ENCODE measurements around the gene PRCP.
A peak's percentile ranks its signal among the peaks of the same experiment; 100 is the strongest.
"Not testable (repeated sequence)": the region's sequence is repeated elsewhere in the genome, so short reads cannot be mapped to it uniquely, and the experiment has no call there.

The PRCP gene

DNA sequence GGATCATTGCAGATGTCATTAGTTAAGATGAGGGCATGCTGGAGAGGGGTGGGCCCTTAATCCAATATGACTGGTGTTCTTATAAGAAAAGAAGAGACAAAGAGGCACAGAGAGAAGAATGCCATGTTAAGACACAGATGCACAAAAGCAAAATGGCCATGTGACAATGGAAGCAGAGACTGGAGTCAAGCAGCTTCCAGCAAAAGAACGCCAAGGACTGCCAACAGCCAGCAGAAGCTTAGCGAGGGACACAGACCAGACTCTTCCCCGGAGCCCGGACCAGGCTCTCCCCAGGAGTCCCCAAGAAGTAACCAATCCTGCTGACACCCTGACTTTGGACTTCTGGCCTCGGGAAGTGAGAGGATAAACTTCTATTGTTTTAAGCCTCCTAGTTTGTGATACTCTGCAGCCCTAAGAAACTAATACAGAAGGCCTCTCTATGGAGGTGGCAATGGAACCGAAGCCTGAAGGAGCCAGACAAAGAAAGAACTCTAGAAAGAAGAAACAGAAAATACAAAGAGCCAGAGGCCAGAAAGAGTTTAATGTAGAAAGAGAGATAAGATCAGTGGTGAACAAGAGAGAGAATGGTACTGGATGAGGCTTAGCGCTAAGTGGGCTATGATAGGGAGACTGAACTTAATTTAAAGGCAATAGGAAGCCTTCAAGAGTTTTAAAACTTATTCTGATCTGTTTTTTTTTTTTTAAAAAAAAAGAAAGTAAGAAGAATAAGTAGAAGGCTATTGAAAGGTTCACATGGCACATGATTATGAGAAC is 27.7 kb downstream of the PRCP start:
- DNase-seq (ENCODE audit: low read depth in 2 of 2), result no peak

DNA sequence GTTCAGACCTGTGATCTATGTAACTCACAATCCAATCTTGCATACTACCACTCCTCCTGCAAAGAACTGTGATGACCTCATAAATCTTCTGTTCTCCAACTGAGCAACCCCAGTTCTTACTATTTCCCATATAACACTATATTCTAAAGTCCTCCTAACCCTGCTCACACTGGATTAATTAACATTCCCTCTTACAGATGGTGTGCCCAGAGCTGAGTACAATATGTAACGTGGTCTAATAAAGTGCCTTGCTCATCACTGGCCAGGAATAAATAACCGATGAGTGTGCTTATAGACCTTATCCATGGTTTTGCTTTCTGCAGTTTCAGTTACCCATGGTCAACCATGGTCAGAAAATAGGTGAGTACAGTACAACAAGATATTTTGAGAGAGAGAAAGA is 28.6 kb downstream of the PRCP start:
- DNase-seq (ENCODE audit: low read depth in 2 of 2), result no peak

DNA sequence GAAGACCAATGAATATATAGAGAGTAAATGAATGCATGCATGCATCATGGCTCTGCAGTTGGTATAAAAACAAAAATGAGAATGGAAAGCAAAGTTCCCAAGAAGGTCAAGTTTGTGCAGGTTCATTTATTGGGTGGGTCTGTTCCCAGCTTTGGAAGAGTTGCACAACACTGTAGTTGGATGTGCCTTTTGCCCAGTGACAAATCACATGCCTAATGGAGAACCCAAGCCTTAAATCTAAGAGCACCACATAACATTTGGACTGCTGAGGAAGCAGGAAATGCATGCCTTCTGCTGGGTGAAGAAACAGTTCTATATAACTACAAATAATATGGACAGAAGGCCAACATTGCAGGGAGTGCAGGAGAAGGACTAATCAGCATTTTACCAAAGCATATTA is 30.6 kb downstream of the PRCP start:
- DNase-seq (ENCODE audit: low read depth in 2 of 2), result no peak

DNA sequence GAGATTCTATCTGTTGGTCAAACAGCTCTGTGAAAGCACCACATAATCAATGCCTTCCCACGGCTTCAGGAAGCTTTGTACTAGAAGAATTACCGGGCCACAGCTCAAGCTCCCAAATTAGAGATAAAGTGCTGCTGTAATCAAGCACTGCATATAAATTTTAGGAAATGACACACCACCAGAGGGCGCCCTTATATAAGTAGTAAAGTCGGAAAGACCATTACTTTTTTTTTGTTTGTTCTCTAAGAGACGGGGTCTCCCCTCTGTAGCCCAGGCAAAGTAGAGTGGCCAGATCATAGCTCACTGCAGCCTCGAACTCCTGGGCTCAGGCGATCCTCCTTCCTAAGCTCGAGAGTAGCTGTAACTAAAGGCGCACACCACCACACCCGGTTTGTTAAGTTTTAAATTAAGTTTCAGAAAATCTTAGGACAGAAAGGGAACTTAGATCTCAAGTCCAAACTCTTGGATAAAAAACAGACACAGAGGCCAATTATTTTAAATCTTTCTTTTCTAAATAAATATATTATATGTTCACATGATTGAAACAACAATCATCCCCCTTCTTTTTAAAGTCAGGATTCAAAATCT is 32.6 kb downstream of the PRCP start:
- peak; percentile 48 to 69 for DNase-seq (ENCODE audit: low read depth in 2 of 2)

DNA sequence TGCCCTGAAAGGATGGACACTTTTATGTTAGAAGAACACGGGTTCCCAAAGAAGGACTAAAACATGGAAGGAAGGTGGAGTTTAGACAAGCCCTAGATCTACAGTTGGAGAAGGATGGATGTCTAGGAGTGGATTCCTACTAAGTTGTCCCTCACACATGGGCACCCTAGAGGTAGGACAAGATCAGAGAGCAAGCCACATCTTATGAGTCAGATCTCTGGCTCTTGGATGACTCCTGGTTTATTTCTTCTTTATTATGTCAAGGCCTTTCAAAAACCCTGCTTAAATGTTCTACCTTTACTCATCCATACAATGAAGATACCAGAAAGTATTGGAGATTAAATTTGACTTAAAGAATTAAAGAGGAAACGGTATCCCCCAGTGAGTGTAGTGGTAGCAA is 34.4 kb downstream of the PRCP start:
- no peak for DNase-seq (ENCODE audit: low read depth in 2 of 2)

DNA sequence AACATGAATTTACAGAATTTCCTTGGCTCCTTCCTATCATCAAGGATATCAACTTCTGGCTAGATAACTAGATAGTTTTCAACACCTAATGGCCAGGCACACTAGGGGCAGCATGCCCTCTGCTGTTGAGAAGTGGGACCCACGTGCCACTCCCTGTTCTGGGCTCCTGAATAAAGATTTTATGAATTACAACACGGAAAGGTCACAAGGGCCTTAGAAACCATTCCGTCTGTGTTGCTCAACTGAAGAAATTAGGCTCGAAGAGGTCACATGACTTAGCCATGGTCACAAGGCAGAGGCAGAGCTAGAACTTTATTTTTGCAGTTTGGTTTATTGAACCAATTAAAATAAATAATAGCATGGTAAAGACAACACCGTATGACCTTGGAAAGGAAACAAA is 36.0 kb downstream of the PRCP start:
- no peak for DNase-seq (ENCODE audit: low read depth in 2 of 2)

DNA sequence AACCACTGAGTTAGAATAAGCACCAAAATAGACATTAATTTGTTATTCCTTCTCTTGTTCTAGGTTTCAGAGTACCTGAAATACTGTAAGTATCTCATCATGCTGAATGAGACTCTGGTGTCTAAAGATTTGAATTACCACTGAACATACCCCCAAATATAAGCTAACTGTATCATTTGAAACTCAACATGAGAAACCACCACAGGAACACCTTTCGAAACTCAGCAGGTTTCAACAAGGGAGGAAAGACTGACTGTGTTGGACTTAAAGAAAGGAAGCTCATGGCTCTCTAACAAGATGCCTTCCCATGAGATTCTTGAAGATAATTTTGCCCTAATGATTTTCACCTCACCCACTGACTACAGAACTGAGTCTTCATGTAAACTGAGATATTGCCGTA is 37.0 kb downstream of the PRCP start:
- no peak for DNase-seq (ENCODE audit: low read depth in 2 of 2)

DNA sequence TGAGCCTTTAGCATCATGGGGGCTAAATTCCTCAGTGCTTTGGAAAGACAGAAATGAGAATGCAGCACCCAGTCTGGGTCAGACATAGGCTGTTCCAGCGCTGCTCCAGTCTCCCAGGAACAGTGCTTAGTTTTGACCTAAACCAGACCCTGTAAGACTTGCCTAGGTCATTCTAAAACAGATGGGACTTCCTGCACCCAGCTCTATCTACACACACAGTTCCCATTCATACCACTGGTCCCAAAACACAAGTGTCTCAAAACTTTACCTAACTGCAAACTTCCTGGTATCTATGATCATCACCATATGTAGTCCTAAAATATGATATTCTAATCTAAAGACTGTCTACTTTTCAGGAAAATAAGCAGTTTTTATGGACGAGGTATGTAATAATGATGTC is 37.9 kb downstream of the PRCP start:
- DNase-seq (ENCODE audit: low read depth in 2 of 2), result no peak

DNA sequence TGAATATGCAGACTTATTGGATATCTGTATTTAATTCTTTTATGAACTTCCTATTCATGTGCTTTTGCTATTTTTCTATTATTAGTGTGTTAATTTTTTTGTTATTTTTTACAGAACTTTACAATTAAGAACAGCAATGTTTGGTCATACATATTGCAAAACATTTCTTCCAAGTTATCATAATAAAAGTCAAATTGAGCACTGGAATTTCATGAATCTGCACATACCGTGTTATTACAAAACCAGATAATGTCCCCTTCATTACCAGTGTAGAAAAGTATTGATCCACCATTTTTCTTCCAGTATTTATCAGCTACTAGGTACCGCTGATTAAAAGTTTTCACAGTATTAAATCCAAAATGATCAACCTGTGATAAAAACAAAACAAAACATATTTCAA is 40.5 kb downstream of the PRCP start:
- DNase-seq (ENCODE audit: low read depth in 2 of 2), result no peak

DNA sequence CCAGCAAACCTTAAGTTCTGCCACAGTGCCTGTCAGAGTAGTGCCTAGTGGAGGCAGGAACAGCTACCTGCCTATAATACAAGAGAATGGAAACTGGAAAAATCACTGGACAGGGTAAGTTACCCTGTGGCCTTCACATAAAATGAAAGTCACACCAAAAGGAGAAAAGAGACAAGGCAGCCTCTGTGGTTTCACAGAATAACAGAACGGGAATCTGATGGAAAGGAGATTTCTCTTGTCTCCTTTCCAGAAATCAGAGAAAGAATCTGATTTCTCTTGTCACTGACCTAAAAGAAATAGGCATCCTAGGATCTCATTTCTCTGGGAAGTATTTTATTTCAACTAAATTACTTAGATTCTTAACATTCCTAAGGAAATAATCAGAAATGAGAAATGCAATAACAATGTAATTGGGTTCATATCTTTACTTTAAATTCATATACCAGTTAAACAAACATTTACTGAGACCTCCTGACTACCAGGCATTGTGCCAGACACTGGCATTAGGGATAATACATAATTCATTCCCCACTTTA is 41.6 kb downstream of the PRCP start:
- no peak for DNase-seq (ENCODE audit: low read depth in 2 of 2)

DNA sequence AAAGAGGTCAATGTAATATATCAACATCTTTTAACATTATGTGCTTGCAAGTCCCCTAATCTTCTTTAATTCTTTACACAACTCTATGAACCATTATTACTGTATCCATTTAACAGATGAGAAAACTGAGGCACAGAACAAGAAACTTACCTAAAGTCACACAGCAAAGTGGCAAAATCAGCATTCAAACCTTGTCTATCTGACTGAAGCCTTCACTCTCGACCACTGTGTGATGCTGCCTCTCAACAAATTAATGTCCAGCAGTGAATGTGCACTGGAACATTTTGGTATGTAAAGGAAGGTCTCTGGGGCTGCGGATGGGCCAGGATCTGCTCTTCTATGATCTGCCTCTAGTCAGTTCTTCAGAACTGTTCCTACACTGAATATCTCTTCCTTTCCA is 42.1 kb downstream of the PRCP start:
- no peak for DNase-seq (ENCODE audit: low read depth in 2 of 2)

DNA sequence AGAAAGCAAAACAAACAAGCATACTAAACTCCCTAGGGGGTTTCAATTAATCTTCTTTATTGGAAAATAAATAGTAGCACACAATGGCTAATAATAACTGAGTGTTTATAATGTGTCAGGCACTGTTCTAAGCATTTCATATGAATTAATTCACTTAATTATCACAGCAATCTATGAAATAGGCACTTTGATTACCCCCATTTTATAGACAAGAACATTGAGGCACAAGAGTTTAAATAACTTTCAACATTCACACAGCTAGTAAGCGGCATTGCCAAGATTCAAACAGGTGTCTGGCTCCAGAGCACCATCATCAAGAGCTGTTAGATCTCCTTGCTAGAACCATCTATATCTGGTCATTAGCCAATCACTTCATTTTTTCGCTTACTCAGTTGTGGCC is 43.1 kb downstream of the PRCP start:
- DNase-seq (ENCODE audit: low read depth in 2 of 2), result no peak

DNA sequence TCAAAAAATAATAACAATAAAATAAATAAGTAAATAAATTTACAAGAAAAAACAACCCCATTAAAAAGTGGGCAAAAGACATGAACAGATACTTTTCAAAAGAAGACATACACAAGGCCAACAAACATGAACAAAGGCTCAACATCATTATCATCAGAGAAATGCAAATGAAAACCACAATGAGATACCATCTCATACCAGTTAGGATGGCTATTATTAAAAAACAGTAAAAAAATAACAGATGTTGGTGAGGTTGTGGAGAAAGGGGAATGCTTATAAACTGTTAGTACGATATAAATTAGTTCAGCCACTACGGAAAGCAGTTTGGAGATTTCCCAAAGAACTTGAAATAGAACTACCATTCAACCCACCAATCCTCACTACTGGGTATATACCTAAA is 44.6 kb downstream of the PRCP start:
- no peak for DNase-seq (ENCODE audit: low read depth in 2 of 2)

DNA sequence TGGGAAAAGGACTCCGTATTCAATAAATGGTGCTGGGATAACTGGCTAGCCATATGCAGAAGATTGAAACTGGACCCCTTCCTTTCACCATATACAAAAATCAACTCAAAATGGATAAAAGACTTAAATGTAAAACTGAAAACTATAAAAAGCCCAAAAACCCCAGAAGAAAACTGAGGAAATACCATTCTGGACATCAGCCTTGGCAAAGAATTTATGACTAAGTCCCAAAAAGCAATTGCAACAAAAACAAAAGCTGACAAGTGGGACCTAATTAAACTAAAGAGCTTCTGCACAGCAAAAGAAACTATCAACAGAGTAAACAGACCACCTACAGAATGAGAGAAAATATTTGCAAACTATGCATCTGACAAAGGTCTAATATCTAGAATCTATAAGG is 45.3 kb downstream of the PRCP start:
- not testable (repeated sequence) for DNase-seq (ENCODE audit: low read depth in 2 of 2)

DNA sequence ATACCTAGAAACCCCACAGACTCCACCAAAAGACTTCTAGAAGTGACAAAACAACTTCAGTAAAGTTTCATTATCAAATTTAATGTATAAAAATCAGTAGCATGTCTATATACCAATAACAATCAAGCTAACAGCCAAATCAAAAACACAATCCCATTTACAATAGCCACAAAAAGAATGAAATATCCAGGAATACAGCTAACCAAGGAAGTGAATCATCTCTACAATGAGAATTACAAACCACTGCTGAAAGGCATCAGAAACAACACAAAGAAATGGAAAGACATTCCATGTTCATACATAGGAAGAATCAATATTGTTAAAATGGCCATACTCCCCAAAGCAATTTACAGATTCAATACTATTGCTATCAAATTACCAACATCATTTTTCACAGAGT is 46.0 kb downstream of the PRCP start:
- DNase-seq (ENCODE audit: low read depth in 2 of 2), result no peak

DNA sequence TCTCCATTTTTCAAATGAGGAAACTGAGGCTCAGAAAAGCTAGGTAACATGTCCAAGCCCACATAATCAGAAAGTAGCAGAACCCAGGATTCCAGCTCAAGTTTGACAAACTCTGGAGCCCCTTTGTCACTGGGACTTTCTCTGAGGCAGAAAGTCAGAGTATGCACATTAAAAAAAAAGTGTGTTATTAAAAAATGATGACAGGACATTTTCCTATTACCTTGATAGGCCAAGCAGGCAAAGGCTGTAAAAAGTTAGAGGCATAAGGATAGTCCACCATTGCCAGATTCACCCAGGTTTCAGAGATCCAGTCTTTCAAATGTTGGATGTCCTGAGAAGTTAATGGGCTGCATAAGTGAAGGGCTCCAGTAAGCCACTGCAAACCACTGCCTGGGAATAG is 51.4 kb downstream of the PRCP start:
- no peak for DNase-seq (ENCODE audit: low read depth in 2 of 2)

DNA sequence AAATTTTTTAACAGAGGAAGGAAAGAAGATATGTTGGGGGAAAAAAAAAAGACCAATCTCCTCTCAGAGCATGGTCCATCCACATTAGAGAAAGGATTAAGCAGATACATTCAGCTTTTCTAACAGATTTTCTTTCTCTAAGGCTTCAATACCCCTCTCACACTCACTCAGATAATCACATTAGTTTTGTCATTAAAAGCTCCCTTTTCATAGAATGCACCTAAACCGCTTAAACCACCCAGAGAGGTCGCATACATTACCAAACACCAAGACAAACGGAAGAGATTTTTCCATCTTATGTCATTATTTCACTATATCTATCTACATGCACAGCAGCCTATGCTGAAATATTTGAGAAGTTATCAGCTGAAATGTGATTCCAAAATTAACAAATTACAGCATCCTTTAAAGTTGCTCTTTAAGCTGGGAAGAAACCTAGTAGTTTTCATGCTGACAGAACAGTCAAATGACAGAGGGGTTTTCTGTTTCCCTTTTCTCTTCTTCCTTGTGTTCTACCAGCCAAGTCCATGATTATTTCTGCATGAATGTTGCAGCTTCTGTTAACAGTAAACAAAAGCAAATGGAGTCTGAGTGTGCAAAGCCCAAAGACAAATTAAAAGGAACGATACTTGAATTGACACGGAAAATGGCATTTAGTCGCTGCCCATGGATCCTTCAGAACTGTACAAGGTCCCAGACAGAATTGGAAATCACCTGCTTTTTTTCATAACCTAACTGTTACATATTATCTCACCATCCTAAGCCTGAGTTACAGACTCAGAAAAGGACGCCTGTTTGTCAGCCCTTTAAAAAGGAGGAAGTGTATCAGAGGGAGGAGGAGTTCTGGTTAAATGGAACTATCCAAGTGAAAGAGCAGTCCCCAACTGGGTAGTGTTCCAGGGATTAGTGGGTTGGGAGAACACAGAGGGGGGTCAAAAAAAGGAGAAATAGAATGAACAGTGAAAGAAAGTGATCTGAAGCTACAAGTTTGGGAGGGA is 54.6 kb downstream of the PRCP start:
- no peak for DNase-seq (ENCODE audit: low read depth in 2 of 2)

DNA sequence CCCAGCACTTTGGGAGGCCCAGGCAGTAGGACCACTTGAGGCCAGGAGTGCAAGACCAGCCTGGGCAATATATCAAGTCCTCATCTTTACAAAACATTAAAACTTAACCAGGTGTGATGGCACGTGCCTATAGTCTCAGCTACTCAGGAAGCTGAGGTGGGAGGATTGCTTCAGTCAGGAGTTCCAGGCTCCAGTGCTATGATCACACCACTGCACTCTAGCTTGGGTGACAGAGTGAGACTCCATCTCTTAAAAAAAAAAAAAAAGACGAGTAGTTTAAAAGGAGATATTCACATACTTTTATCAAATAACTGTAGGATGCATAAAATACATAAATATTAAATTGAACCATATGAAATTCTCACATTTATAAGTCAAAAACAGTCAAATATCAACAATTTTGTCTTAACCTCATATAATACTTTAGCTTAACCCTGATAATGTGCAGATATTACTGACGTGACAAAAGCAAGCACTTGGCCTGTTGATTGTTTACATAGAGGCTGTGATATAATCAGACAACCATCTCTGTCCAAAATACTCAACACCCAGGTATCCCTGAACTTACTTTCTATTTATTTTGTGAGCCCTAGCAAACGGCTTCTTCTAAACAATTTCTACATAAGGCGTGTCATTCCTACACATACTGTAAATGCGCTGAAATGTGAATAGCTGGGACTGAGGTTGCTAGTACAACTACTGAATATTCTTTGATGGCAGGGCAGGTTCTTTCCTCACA is 57.0 kb downstream of the PRCP start:
- DNase-seq (ENCODE audit: low read depth in 2 of 2), result no peak

DNA sequence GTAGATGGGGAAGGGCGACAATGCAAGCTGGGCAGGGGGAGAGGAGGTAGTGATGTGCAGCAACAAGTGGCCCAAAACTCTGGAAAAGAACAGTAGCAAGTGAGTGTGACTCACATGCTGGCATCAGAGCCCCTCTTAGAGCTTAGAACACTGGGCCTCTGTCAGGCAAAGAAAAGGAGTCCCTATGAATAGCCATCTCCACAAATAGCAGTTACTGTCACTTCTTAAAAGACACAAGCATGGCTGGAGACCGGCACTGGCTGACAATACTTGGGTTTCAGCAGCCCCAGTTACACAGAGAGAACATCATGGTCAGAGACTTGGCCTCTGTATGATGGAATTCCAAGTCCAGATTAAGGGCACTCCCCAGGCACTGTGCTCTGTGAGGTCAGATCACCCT is 58.2 kb downstream of the PRCP start:
- DNase-seq (ENCODE audit: low read depth in 2 of 2), result no peak

DNA sequence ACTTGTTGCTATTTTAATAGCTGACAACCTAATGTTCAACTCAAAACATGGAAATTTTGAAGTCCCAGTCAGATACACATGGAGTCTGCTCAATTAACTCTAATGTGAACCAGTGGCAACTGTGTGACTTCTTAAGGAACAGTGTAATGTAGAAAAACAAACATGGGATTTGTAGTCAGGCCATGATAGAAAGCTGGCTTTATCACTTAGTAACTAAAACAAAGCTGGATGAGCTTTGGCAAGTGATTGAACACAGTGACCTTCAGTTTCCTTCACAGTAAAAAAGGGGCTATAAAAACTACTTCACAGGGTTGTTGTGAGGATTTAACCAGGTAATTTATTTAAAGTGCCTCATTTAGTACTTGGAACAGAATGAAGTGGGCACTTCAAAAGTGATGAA is 62.6 kb downstream of the PRCP start:
- no peak for DNase-seq (ENCODE audit: low read depth in 2 of 2)

DNA sequence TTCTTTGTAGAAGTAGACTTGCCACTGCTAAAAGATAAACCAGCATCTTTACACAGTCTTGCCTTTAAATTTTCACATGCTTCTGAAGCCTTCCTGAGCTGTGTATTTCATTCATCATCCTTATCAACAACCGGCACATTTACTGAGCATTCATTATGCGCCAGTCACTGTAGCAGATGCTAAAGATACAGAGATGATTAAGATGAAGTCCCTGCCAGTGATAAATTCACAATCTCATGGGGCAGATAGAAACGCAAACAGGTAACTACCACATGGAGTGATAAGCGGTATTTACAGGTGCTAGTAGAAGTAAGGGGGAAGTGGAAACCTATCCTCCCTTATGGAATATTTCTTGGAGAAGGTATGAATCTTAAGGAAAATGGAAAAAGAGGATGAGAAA is 67.2 kb downstream of the PRCP start:
- no peak for DNase-seq (ENCODE audit: low read depth in 2 of 2)

DNA sequence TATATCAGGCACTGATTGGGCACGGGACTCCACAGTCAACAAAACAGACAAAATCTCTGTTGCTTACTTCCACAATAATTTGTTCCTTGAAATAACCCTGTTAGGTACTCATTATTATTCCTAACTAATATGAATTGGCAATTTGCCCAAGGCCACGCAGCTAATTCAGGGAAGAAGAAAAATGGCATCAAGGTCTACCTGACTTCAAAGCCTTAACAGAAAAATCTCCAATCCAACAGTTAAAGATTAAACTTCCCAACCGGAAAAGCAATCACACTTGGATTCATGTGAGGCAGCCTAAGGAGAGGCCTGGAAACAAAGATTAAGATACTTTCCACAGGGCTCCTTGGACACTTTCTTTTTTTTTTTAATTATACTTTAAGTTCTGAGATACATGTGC is 68.9 kb downstream of the PRCP start:
- DNase-seq (ENCODE audit: low read depth in 2 of 2), result no peak
